ENCODE data around the gene ZFAND5.

ZFAND5 gene

DNA sequence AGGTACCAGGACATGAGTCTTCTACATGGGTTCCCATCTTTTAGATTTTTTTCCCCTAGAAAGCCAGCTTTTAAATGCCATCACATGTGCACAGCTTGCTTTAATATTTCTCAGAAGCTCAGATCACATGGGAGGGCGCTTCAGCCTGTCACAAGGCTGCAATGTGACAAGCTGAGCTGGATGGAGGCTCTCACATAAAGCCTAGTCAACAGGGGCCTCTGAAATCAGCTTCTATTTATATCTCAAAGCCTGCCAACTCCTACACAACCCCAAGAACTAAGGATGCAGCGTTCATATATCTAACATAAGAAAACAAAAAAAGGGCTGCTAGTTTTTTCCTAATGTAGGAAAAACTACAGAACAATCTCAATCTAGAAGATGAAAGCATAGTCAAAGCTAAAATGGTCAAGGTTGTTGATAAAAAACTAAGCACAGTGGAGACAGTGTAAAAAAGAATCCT, 2.3 kb downstream of the ZFAND5 start:
- DNase-seq: peak; percentile 23 to 45

DNA sequence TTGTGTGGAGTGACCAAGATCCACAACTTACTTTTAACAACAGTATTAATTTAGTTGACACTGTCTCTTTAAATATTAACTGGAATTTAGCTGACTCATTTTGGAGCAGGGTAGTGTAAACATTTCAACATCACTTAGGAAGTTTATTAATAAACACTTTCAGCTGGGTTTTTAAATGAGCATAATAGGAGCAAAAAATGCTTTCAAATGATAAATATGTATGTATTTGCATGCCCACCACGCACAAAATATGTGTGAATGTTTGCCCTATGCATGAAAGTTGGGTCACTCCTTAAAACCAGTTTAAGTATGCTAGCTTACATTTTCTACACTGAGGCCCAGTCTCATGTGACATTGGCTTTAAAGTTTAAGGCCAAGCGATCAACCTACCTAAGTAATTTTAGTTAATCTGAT, 2.9 kb downstream of the ZFAND5 start:
- no peak for DNase-seq

DNA sequence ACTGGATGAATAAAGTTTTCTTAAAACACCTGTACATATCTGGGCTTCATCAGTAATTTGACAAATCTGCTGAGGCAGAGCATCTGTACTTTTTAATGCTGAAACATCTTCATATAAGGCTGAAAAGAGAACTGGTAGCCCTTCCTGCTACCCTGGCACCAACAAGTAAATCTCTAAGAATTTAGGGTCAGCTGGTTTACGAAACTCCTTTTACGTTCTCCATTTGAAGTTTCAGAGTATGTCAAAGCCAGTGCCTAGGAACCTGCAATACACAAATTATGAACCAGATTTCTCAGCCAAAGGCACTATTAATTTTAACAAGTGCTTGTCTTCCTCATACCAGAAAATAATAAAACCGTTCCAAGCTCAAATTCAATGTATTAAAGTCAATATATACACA, 3.8 kb downstream of the ZFAND5 start:
- DNase-seq: no peak

DNA sequence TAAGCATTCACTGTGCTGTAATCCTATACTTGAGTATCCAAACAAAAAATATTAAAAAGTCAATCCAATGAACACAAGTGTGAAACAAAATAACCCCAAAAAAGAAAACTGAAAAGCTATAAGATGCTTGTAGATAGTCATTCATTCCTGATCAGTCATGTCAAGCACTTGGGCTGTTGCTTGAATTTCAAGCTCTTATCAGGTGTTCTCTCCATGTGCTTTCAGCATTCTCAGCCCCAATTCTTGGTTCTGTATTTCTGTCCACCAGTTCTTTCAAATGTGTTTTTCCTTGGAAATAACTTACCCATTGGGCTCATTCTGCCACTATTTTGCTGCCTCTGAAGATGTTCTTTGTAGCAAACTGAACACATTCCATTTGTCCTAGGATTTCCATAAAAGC, 4.7 kb downstream of the ZFAND5 start:
- DNase-seq: no peak

DNA sequence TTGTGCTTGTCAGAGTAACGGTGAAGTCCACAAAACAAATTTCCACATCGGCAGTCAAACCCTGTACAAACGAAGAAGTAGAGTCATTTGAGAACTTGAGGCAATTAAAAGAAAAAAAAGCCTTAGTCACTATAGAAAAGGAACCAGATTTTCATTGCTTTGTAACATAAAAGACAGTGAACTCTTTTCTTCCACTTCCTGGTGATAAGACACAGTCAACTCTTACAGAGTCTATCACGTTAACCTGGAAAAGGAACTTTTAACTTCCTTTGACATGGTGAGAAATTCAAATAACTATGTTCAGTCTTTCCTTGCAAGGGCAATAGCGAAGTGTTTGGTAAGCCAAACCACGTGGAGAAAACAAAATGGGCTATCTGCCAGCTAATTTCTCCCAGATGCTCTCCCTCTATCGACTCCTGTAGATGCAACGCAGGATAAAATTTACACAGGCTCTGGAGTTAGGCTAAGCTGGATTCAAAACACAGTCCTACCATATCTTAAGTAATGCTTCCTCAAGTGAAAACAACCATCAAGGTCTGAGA, 8.9 kb downstream of the ZFAND5 start:
- DNase-seq: no peak

DNA sequence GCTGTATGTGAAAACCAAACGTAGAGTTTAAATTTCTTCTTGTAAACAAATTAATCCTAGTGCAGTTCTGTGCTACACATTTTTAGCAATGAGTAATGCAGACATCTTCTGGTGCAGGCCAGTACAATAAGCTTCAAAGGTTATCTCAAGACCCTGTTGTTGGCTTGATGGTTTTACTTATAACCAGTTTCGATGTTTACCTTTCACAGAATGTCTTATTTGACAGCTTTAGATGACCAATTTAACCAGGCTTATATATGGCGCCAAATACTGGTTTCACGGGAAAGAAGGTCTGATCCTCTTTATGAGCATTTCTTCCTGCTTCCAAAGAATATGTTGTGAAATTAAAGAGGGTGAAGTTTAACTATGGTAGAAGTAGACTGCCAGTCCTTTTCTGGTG, 9.9 kb downstream of the ZFAND5 start:
- DNase-seq: no peak

DNA sequence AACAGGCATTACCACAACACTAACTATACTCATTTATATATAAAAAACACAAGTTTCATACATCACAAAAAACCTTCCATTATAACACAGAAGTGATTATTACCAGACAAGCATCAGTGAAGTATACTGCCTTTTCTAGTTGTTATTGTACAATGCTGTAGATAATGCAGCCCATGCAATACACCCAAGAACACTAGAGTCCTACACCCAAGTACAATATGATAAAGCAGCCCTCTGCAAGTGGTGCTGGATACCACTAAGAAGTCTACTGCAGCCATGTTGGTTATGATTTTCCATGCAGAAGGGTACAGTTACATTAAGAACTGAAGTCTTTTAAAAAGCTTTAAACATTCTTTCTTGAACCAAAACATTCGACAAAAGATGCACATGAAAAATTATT, 10.3 kb downstream of the ZFAND5 start:
- DNase-seq: no peak

DNA sequence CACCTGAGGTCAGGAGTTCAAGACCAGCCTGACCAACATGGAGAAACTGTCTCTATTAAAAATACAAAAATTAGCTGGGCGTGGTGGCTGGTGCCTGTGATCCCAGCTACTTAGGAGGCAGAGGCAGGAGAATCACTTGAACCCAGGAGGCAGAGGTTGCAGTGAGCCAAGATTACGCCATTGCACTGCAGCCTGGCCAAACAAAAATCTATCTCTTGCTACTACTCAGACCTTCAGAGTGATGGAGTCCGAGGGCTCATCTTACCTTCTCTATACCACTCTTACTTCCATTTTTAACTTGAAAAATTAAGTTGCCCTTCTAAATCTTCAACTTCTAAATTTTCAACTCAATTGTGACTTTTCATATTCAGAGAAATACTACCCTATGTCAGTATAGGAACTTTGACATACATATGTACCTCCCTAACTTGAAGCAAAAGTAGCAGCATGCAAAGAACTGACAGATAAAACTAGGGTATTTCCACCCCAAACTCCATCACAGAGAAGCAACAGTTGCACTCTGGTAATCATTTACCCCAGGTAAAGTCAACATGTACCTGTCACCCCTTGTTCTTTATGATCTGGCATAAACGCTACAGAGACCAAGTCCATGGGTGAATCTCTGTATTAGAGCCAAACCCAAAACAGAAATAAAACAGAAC, 11.4 kb downstream of the ZFAND5 start:
- DNase-seq: no peak

DNA sequence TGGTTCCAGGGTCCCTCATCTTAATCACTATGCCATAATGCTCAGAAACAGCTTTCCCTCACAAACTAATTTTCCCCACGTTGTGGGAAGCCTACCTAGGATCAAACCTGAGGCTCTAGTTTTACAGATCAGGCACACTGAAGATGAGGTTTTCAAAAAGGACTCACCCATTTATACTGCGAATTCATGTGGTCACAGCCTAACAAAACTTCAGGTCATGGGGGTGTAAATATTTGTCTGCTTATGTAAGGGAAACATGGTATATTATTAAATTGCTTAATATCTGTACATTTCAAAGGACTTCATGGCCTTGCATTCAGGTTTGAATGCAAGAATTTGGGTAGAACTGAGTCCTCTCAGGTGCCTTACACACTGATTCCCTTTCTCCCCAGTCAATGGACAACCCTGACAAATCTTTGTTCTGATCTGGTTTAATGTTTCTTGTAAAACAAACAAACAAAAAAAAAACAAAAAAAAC, 12.1 kb downstream of the ZFAND5 start:
- DNase-seq: no peak

DNA sequence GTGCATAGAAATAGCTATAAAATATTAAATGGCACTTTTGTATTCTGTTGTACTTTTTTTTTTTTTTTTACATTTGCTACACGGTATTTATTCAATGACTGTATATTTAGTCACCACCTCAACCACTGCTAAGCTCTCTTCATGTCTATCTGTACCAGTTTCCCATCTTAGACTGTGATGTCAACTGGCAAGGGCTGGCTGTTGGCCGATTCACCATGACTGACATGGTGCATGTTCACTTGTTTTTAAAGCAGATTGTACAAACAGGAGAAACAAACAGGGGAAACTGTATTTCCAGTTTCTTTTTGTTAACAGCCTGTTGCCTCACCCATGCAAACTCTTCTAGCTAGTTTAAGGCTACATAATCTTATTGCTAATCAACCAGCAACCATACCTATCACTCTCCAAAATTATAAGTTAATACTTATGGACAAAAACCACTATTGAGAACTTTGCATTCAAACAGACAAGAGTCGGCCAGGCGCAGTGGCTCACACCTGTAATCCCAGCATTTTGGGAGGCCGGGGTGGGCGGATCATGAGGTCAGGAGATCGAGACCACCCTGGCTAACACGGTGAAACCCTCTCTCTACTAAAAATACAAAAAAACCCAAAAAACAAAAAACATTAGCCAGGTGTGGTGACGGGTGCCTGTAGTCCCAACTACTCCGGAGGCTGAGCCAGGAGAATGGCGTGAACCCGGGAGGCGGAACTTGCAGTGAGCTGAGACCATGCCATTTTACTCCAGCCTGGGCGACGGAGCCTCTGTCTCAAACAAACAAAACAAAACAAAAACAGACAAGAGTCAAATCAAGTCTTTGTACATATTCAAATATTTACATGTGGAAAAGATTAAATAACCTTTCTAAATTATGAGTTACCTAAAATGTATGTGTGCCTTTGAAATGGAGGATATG, 13.2 kb downstream of the ZFAND5 start:
- DNase-seq: no peak

DNA sequence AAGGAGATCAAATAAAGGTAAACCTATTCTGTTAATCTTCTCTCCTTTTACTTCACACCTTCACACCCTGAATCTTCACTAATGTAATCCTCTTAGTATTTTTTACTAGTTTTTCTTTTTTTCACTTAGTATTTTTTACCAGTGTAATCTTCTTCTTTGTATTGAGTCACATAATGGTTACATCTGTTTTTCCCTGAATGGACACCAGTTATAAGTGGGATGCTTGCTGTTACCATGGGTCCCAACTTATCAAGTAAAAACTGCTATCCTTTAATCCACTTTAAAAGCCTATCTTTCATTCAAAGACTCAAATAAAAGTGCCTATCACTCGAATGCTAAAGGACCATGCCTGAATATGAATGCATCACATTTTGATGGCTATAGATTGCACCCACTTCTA, 15.1 kb downstream of the ZFAND5 start:
- DNase-seq: no peak

DNA sequence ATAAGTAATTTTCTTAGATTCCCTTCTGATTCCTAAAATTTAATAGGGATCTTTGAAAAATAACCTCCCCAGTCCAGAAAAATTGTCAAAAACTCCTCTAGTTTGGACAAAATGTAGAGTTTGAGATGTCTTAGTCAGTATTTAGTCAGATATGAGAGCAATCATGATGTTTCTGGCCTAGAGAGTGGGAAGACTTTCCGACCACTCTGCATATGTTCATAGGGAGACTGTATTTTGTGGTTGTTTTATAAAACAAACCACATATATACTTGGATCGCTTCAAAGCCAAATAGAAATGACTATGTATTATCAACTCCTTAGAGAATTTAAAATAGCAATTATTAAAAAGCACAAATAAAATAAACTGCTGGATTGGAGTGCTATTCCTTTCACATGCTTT, 15.8 kb downstream of the ZFAND5 start:
- no peak for DNase-seq

DNA sequence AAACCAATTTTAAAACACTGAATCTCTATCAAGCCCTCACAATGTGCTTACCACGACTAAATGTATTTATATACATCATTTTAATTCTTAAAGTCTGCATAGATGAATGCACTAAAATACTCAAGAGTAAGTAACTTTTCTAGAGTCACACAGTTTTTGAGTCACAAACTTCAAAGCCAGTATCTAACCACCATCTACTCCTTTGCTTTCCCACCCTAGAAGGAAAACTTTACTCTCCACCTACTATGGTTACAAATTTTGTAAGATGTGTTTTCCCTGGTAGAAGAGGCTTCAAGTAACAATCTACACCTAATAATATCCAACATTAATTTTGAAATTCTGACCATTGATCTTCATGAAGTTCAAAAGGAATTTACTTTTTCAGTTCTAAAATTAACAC, 18.7 kb downstream of the ZFAND5 start:
- DNase-seq: no peak

DNA sequence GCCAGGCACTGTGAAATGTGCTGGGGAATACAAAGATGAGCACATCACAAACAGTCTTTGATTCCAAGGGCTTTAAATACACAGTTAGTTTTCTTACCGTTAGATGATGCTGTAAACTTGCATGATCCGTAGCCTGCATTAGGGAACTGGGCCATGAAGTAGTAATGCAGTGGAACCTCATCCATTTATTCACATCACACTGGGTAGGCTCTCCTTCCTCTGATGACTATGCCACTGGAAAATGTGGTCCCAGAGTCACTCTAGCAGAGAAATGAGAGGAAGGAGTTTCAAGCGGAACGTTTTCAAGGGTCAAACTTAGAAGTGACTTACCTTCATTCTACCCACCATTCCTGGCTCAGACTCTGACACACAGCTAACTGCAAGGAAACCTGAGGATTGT, 26.4 kb downstream of the ZFAND5 start:
- DNase-seq: no peak

DNA sequence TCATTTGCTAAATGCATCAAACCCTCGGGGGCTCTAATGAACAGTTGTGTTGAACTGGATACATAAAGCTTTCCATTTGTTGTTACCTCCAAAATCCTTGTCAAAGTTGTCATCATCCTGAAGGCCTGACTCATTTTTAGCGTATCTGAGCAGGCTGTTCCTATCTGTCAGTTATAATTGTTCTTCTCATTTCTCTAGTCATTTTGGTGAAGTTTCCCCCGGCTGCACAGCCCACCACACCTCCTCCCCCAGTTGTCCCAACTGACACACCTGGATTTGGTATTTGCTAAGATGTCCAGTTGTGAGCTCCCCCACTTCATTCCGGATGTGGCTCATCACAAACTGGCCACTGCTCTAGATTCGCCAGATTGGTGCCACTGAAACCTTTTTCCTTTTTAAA, 27.7 kb downstream of the ZFAND5 start:
- no peak for DNase-seq

DNA sequence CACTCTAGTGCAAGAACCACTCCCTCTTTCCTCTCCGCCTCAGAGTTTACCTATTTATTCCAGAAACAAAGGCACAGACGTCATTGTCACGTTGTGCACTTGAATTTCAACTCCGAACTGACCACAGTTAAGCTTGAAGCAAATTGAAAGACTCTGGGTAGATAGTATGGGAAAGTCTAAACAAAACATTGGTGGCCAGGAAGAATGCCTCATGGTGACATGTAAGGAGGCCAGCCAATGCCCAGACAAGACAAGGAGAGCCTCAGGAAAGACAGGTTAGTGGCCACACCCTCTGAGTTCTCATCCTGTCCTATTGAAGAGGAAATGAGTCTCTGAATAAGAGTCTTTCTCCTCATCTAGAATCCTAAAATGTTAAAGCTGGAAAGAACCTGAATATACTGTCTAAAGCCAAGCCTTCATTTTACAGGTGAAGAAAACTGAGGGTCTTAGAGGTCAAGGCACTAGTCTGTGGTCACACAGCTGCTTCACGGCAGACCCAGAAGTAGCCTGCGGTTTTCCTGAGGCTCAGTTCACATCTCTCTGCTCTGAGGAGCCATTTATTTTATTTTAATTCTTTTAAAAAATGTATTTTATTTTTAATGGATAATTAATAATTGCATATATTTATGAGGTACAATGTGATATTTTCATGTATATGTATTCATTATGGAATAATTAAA, 30.2 kb downstream of the ZFAND5 start:
- no peak for DNase-seq

DNA sequence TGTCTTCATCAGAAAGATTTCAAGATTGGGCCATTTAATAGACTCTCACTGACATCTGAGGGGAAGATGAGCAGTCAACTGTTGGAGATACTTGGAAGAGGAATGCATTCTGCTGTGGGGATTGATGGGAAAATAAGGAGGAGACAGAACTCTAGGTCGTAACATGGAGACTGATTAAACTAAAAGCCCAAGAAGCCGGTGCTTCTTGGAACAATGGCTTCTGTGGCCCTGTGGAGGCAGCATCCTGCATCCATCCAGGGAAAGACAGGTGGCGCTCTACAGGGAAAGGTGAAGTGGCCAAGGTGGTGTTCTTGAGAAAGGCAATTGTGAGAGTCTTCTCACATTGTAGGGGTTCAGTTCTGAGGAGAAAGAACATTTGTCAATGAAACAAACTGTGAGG, 31.3 kb downstream of the ZFAND5 start:
- DNase-seq: no peak

DNA sequence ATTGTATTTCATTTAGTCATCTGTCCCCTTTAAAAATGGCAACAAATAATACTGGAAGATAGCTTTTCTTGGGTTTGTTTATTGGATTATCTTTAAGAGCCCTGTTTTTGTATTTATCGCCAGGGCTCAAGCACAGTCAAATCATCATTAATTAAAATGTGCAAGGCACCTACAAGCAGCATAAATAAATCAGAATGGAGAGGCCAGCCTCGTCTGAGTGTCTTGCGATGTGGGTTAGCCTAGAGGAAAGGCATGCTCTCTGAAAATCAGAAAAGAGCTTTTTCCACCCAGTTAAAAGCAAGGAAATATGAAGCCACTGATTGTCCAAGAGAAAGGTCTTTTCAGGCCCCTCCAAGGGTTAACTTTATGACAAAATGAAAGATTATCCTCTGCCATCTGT, 31.8 kb downstream of the ZFAND5 start:
- no peak for DNase-seq

DNA sequence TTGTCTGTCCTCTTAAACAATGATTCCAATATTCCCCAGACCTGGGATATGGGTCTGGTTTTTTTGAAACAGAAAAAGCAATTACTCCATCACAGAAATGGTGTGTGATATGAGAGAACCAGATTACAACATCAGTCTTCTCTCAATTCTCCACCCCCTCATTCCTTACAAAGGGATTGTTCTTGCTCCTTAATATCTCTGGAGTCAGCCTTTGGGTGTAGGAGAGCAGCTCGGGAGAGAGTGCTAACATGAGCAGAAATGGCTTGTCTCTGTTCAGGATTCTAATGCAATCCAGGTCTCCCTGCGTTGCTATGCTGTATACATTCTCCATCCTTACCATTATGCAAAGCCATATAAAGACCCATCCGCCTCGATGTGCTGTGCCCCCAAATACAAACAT, 32.7 kb downstream of the ZFAND5 start:
- DNase-seq: no peak

DNA sequence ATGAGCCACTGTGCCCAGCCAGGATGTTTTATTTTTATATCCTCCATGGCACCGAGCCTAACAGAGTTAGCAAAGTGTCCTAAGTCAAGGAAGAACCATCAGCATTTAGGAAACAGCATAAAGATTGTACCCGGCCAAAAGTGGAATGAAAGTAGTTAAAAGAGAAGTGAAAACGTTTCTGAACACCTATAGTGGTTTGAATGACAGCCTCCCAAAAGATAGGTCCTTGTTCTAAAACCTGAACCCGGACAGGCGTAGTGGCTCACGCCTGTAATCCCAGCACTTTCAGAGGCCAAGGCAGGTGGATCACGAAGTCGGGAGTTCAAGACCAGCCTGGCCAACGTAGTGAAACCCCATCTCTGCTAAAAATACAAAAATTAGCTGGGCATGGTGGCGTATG, 37.4 kb downstream of the ZFAND5 start:
- no peak for DNase-seq

DNA sequence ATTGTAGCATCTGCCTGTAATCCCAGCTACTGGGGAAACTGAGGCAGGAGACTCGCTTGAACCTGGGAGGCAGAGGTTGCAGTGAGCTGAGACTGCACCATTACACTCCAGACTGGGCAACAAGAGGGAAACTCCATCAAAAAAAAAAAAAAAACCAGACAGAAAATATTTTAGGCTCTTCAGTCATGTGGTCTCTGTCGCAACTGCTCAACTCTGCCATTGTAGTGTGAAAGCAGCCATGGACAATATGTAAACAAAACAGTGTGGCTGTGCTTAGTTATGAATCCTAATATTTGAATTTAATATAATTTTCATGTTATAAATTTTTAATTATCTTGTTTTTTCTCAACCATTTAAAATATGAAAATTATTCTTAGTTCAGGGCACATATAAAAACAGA, 38.4 kb downstream of the ZFAND5 start:
- no peak for DNase-seq

DNA sequence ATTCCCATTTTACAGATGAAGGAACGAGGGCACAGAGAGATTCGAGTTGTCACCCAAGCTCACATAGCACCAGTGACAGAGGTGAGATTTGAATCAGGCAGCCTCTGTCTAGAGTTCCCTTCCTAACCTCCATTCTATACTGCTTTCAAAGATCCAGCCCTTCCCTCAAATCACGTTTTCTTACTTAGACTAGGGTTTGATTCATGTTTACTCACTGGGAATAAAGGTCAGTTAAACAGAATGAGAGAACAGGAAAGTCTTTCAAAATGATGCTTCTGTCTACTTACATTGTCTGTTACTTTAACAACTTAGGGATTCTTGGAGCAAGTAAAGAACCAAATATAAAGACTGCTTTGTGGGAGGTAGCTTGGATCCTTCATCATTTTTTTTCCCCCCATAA, 40.0 kb downstream of the ZFAND5 start:
- DNase-seq: no peak

DNA sequence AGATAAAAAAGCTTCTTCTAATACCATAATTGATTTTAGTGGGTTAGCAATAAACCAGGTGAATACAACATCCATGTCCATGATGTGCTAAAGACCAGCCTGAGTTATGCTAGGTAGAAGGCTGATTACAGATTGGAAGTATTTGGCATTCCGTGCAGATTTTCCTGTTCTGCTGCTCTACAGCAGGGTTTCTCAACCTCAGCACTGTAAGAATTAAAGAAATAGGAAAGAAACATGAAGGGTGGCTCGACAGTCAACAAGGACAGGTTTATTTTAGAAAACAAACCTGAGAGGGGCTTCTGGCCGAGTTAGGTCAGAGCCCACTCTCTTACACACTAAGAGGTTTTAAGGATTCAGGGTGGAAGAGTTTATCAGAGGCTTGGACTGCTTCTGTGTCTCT, 42.3 kb downstream of the ZFAND5 start:
- DNase-seq: no peak
